ENCODE data around the gene PKP1. TPM values are rescaled to one million over a fixed set of nuclear protein-coding genes. Genes with fewer than 3 reads are reported as not detected.
A peak's percentile ranks its signal among the peaks of the same experiment; 100 is the strongest.

PKP1 gene
- total and polyA plus RNA-seq, 7 donors = 0.32 to 6.7 (median 2.4) TPM

GRCh38 chr1:201361652-201362504 lies 78.6 kb downstream of the PKP1 start:
- Histone ChIP-seq H3K4me3 (no peak overlapping the region), H3K27me3 (ENCODE audit: insufficient read depth in 3 of 3, low read length in 2 of 3) (no peaks in the 10 kb centered on the region), H3K9me3 (no peaks in the 10 kb centered on the region), H3K36me3 (ENCODE audit: insufficient read depth in 1 of 2, low read depth in 1 of 2) (no peaks in the 10 kb centered on the region), H3K27ac (no peak overlapping the region), H3K4me1 (no peaks in the 10 kb centered on the region)
- WGBS, 3 donors = 57 to 69% (median 59%) methylated on average over 10 of the region's 10 CpGs
- ATAC-seq (peak; percentile 75 to 89 (median 82)), DNase-seq (peak; percentile 52 to 65)
- intact Hi-C loops (cut with DNase I) = loop anchor here (1.0 to 2.0 kb wide), 2 partner anchors 107 to 108 kb away; no protein-coding TSS in a partner anchor
- peak; percentile 84 for TF ChIP-seq CTCF (IDR thresholded peaks at IDR 0.05)

GRCh38 chr1:201362906-201363305 lies 79.6 kb downstream of the PKP1 start:
- ATAC-seq = no peak
- Histone ChIP-seq H3K27me3 (ENCODE audit: insufficient read depth in 3 of 3, low read length in 2 of 3) (no peaks in the 10 kb centered on the region), H3K4me3 (no peak overlapping the region), H3K27ac (no peak overlapping the region), H3K9me3 (no peaks in the 10 kb centered on the region), H3K36me3 (ENCODE audit: insufficient read depth in 1 of 2, low read depth in 1 of 2) (no peaks in the 10 kb centered on the region), H3K4me1 (no peaks in the 10 kb centered on the region)
- intact Hi-C loops (cut with DNase I) = loop anchor here in 1 of 2 donors (2.0 kb wide), 1 partner anchor 108 kb away; no protein-coding TSS in a partner anchor
- no peak for TF ChIP-seq CTCF (IDR thresholded peaks at IDR 0.05)
- DNase-seq = peak in 1 of 2 donors; percentile 9
- WGBS, 3 donors = 92 to 96% (median 92%) methylated on average over 3 of the region's 3 CpGs

- intact Hi-C loops (cut with DNase I) = loop anchor here in 1 of 2 donors (2.0 kb wide), 1 partner anchor 109 kb away; no protein-coding TSS in a partner anchor
- Histone ChIP-seq H3K36me3 (ENCODE audit: insufficient read depth in 1 of 2, low read depth in 1 of 2) (no peaks in the 10 kb centered on the region), H3K27ac (no peak overlapping the region), H3K27me3 (ENCODE audit: insufficient read depth in 3 of 3, low read length in 2 of 3) (no peaks in the 10 kb centered on the region), H3K4me1 (no peaks in the 10 kb centered on the region), H3K9me3 (no peaks in the 10 kb centered on the region), H3K4me3 (no peak overlapping the region)
- DNase-seq = peak in 1 of 2 donors; percentile 27
- no peak for ATAC-seq
- TF ChIP-seq CTCF (IDR thresholded peaks at IDR 0.05) = no peak
- WGBS, 3 donors = 62 to 79% (median 65%) methylated on average over 8 of the region's 8 CpGs
Observed at GRCh38 chr1:201363467-201363866, 80.2 kb downstream of the PKP1 start.

- H3K9me3 ChIP-seq = no peaks in the 10 kb centered on the region
- WGBS, 3 donors = 85 to 94% (median 85%) methylated on average over 6 of the region's 6 CpGs
- H3K36me3 ChIP-seq (ENCODE audit: insufficient read depth in 1 of 2, low read depth in 1 of 2) = no peaks in the 10 kb centered on the region
- no peak overlapping the region for H3K4me3 ChIP-seq
- H3K27ac ChIP-seq = no peak overlapping the region
- TF ChIP-seq CTCF (IDR thresholded peaks at IDR 0.05) = no peak
- H3K27me3 ChIP-seq (ENCODE audit: insufficient read depth in 3 of 3, low read length in 2 of 3) = no peaks in the 10 kb centered on the region
- DNase-seq = peak in 1 of 2 donors; percentile 23
- intact Hi-C loops (cut with DNase I) = no loop called here
- ATAC-seq = no peak
- H3K4me1 ChIP-seq = no peaks in the 10 kb centered on the region
Observed at GRCh38 chr1:201364808-201365105, 81.5 kb downstream of the PKP1 start.

Data from psoas muscle (tissue), 8 donors.